ENCODE measurements around the gene PLEKHM3.

The PLEKHM3 gene

DNA sequence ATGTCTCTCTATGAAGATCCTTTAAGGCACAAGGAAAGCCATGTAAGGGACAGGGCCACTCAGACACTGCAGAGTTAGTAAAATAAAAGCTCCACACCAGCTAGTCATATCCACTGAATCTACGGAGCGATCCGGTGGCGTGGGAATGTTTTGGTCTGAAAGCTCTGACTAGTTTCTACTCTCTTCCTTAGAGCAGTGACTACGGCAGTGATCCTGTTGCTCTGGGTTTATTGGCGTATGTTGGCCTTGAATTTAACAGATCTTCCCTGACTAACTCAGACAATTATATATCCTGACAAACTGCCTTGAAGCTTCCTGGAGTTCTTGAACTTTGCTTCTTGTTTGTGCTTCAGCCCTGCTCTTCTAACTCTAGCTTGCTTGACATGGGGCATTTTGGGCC lies 140.3 kb downstream of the PLEKHM3 start:
- H3K9me3 ChIP-seq (ENCODE audit: control insufficient read depth in 2 of 2, low read length in 2 of 2), result no peaks in the 10 kb centered on the region
- H3K9ac ChIP-seq (ENCODE audit: low read length in 2 of 2), result no peak overlapping the region
- no peaks in the 10 kb centered on the region for H3K4me1 ChIP-seq (ENCODE audit: control insufficient read depth, insufficient read depth, low read length)
- no peak overlapping the region for H3K27ac ChIP-seq (ENCODE audit: low read length)
- no peaks in the 10 kb centered on the region for H3K36me3 ChIP-seq (ENCODE audit: control insufficient read depth in 2 of 2, insufficient read depth in 2 of 2, low read length in 2 of 2)
- no peak overlapping the region for H3K4me3 ChIP-seq (ENCODE audit: low read length in 2 of 2)
- H3K27me3 ChIP-seq (ENCODE audit: control insufficient read depth in 1 of 2, insufficient read depth in 2 of 2, low read length in 2 of 2), result no peaks in the 10 kb centered on the region

- H3K27ac ChIP-seq (ENCODE audit: low read length), result no peak overlapping the region
Measured at GRCh38 chr2:207884127-207884526, 141.2 kb downstream of the PLEKHM3 start.

DNA sequence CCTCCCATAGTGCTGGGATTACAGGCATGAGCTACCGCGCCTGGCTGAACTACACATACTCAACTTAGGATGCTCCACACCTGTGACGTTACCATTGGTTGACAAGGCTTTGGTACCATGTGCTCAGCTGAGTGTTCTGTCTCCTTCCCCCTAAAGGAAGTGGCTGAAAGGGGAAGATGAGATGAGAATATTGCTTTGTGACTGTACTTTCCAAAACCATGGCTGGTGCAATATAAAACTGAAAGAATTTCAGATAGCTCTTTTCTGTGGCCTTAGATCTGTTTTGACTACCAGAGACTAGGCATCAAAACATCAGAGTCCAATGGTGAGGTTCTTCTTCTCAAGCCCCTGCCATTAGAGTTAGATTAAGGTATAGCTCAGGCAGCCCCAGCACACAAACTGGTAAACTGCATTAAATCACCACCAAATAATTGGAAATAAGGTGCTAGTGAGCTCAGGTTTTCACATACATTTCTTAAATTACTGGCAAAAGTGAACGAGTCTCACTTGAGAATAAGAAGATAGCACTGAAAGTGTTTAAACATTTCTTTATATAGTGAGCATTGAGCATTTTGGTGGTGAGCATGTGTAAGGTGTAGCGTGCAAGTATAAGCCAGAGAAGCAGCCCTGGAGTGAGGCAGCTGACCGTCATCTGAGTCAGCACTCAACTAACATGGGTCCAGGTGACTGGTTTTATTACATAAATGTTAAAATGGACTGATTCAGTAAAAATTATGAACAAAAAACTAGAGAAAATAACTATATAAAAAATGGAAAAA lies 142.1 kb downstream of the PLEKHM3 start:
- no peaks in the 10 kb centered on the region for H3K9me3 ChIP-seq (ENCODE audit: control insufficient read depth in 2 of 2, low read length in 2 of 2)
- no peaks in the 10 kb centered on the region for H3K4me1 ChIP-seq (ENCODE audit: control insufficient read depth, insufficient read depth, low read length)
- H3K36me3 ChIP-seq (ENCODE audit: control insufficient read depth in 2 of 2, insufficient read depth in 2 of 2, low read length in 2 of 2), result no peaks in the 10 kb centered on the region
- H3K27ac ChIP-seq (ENCODE audit: low read length), result no peak overlapping the region
- H3K27me3 ChIP-seq (ENCODE audit: control insufficient read depth in 1 of 2, insufficient read depth in 2 of 2, low read length in 2 of 2), result no peaks in the 10 kb centered on the region
- no peak overlapping the region for H3K4me3 ChIP-seq (ENCODE audit: low read length in 2 of 2)
- H3K9ac ChIP-seq (ENCODE audit: low read length in 2 of 2), result no peak overlapping the region

More at GRCh38 chr2:207884127-207884526, 141.2 kb downstream of the PLEKHM3 start:
- no peaks in the 10 kb centered on the region for H3K27me3 ChIP-seq (ENCODE audit: control insufficient read depth in 1 of 2, insufficient read depth in 2 of 2, low read length in 2 of 2)
- H3K4me1 ChIP-seq (ENCODE audit: control insufficient read depth, insufficient read depth, low read length), result no peaks in the 10 kb centered on the region
- H3K4me3 ChIP-seq (ENCODE audit: low read length in 2 of 2), result no peak overlapping the region
- no peak overlapping the region for H3K9ac ChIP-seq (ENCODE audit: low read length in 2 of 2)
- no peaks in the 10 kb centered on the region for H3K36me3 ChIP-seq (ENCODE audit: control insufficient read depth in 2 of 2, insufficient read depth in 2 of 2, low read length in 2 of 2)
- no peaks in the 10 kb centered on the region for H3K9me3 ChIP-seq (ENCODE audit: control insufficient read depth in 2 of 2, low read length in 2 of 2)

DNA sequence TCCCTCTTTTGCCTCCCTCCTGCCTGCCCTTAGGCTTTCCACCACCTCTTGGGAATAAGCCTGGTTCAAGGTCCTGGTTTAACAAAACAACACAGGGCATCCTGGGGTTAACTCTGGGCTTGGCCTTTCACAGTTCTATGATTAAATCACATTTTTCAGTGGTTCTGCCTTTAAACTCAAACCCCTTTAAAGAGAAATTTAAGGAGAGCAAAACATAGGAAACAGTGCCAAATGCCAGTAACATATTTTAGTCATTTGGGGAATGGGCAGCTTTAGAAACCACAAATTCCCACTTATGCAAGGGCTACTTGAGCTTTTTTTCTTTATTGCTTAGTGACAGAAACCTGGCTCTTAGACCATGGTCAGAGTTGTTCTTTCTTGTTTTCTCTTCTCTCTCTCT lies 143.4 kb downstream of the PLEKHM3 start:
- H3K9ac ChIP-seq (ENCODE audit: low read length in 2 of 2), result no peak overlapping the region
- no peak overlapping the region for H3K27ac ChIP-seq (ENCODE audit: low read length)
- no peaks in the 10 kb centered on the region for H3K27me3 ChIP-seq (ENCODE audit: control insufficient read depth in 1 of 2, insufficient read depth in 2 of 2, low read length in 2 of 2)
- no peaks in the 10 kb centered on the region for H3K4me1 ChIP-seq (ENCODE audit: control insufficient read depth, insufficient read depth, low read length)
- no peak overlapping the region for H3K4me3 ChIP-seq (ENCODE audit: low read length in 2 of 2)
- no peaks in the 10 kb centered on the region for H3K9me3 ChIP-seq (ENCODE audit: control insufficient read depth in 2 of 2, low read length in 2 of 2)
- H3K36me3 ChIP-seq (ENCODE audit: control insufficient read depth in 2 of 2, insufficient read depth in 2 of 2, low read length in 2 of 2), result no peaks in the 10 kb centered on the region

- no peaks in the 10 kb centered on the region for H3K9me3 ChIP-seq (ENCODE audit: control insufficient read depth in 2 of 2, low read length in 2 of 2)
- H3K4me3 ChIP-seq (ENCODE audit: low read length in 2 of 2), result no peak overlapping the region
- H3K27me3 ChIP-seq (ENCODE audit: control insufficient read depth in 1 of 2, insufficient read depth in 2 of 2, low read length in 2 of 2), result no peaks in the 10 kb centered on the region
- no peak overlapping the region for H3K9ac ChIP-seq (ENCODE audit: low read length in 2 of 2)
- H3K36me3 ChIP-seq (ENCODE audit: control insufficient read depth in 2 of 2, insufficient read depth in 2 of 2, low read length in 2 of 2), result no peaks in the 10 kb centered on the region
- H3K27ac ChIP-seq (ENCODE audit: low read length), result no peak overlapping the region
- H3K4me1 ChIP-seq (ENCODE audit: control insufficient read depth, insufficient read depth, low read length), result no peaks in the 10 kb centered on the region
Measured at GRCh38 chr2:207879536-207879935, 145.8 kb downstream of the PLEKHM3 start.

GRCh38 chr2:207876842-207877535 lies 148.3 kb downstream of the PLEKHM3 start:
- Histone ChIP-seq H3K9me3 (ENCODE audit: control insufficient read depth in 2 of 2, low read length in 2 of 2) (no peaks in the 10 kb centered on the region), H3K27me3 (ENCODE audit: control insufficient read depth in 1 of 2, insufficient read depth in 2 of 2, low read length in 2 of 2) (no peaks in the 10 kb centered on the region), H3K4me1 (ENCODE audit: control insufficient read depth, insufficient read depth, low read length) (no peaks in the 10 kb centered on the region), H3K27ac (ENCODE audit: low read length) (no peak overlapping the region), H3K9ac (ENCODE audit: low read length in 2 of 2) (no peak overlapping the region), H3K36me3 (ENCODE audit: control insufficient read depth in 2 of 2, insufficient read depth in 2 of 2, low read length in 2 of 2) (no peaks in the 10 kb centered on the region), H3K4me3 (ENCODE audit: low read length in 2 of 2) (no peak overlapping the region)

GRCh38 chr2:207875473-207876212 lies 149.7 kb downstream of the PLEKHM3 start:
- H3K4me3 ChIP-seq (ENCODE audit: low read length in 2 of 2), result no peak overlapping the region
- H3K9me3 ChIP-seq (ENCODE audit: control insufficient read depth in 2 of 2, low read length in 2 of 2), result no peaks in the 10 kb centered on the region
- no peaks in the 10 kb centered on the region for H3K4me1 ChIP-seq (ENCODE audit: control insufficient read depth, insufficient read depth, low read length)
- no peak overlapping the region for H3K9ac ChIP-seq (ENCODE audit: low read length in 2 of 2)
- no peak overlapping the region for H3K27ac ChIP-seq (ENCODE audit: low read length)
- H3K36me3 ChIP-seq (ENCODE audit: control insufficient read depth in 2 of 2, insufficient read depth in 2 of 2, low read length in 2 of 2), result no peaks in the 10 kb centered on the region
- no peaks in the 10 kb centered on the region for H3K27me3 ChIP-seq (ENCODE audit: control insufficient read depth in 1 of 2, insufficient read depth in 2 of 2, low read length in 2 of 2)

DNA sequence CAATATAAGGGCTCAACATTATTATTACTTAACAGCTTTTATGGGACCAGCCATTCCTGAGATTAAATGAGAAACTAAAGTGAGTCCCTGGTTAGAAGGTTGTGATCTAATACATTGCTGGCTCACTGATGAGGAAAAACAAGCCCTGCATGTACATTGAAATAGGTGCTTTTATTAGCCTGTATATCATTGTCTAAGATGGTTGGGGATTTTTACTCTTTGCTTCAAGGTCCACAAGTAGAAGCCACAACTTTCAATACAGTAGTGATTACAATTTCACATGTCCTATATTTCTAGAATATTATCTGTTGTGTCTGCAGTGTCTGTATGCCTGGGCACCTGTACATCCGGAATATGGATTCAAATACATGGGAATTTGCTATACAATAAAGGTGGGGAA lies 151.5 kb downstream of the PLEKHM3 start:
- H3K27ac ChIP-seq (ENCODE audit: low read length), result no peak overlapping the region
- no peaks in the 10 kb centered on the region for H3K27me3 ChIP-seq (ENCODE audit: control insufficient read depth in 1 of 2, insufficient read depth in 2 of 2, low read length in 2 of 2)
- no peaks in the 10 kb centered on the region for H3K4me1 ChIP-seq (ENCODE audit: control insufficient read depth, insufficient read depth, low read length)
- H3K9me3 ChIP-seq (ENCODE audit: control insufficient read depth in 2 of 2, low read length in 2 of 2), result no peaks in the 10 kb centered on the region
- H3K9ac ChIP-seq (ENCODE audit: low read length in 2 of 2), result no peak overlapping the region
- H3K36me3 ChIP-seq (ENCODE audit: control insufficient read depth in 2 of 2, insufficient read depth in 2 of 2, low read length in 2 of 2), result no peaks in the 10 kb centered on the region
- no peak overlapping the region for H3K4me3 ChIP-seq (ENCODE audit: low read length in 2 of 2)

- H3K27me3 ChIP-seq (ENCODE audit: control insufficient read depth in 1 of 2, insufficient read depth in 2 of 2, low read length in 2 of 2), result no peaks in the 10 kb centered on the region
- H3K4me1 ChIP-seq (ENCODE audit: control insufficient read depth, insufficient read depth, low read length), result no peaks in the 10 kb centered on the region
- no peak overlapping the region for H3K9ac ChIP-seq (ENCODE audit: low read length in 2 of 2)
- no peaks in the 10 kb centered on the region for H3K9me3 ChIP-seq (ENCODE audit: control insufficient read depth in 2 of 2, low read length in 2 of 2)
- H3K4me3 ChIP-seq (ENCODE audit: low read length in 2 of 2), result no peak overlapping the region
- no peak overlapping the region for H3K27ac ChIP-seq (ENCODE audit: low read length)
- H3K36me3 ChIP-seq (ENCODE audit: control insufficient read depth in 2 of 2, insufficient read depth in 2 of 2, low read length in 2 of 2), result no peaks in the 10 kb centered on the region
Measured at GRCh38 chr2:207871911-207872310, 153.4 kb downstream of the PLEKHM3 start.

- Histone ChIP-seq H3K4me1 (ENCODE audit: control insufficient read depth, insufficient read depth, low read length) (no peaks in the 10 kb centered on the region), H3K9me3 (ENCODE audit: control insufficient read depth in 2 of 2, low read length in 2 of 2) (no peaks in the 10 kb centered on the region), H3K36me3 (ENCODE audit: control insufficient read depth in 2 of 2, insufficient read depth in 2 of 2, low read length in 2 of 2) (no peaks in the 10 kb centered on the region), H3K27ac (ENCODE audit: low read length) (no peak overlapping the region), H3K4me3 (ENCODE audit: low read length in 2 of 2) (no peak overlapping the region), H3K27me3 (ENCODE audit: control insufficient read depth in 1 of 2, insufficient read depth in 2 of 2, low read length in 2 of 2) (no peaks in the 10 kb centered on the region), H3K9ac (ENCODE audit: low read length in 2 of 2) (no peak overlapping the region)
Measured at GRCh38 chr2:207871506-207871905, 153.8 kb downstream of the PLEKHM3 start.
